GM10266 (cell line): ENCODE results near the gene AKAP6.

Experiments used
- DNase-seq: peaks from one replicate; pipeline ENCODE4 v3.0.0; 2012; ENCODE audit errors: extremely low spot score
- CTCF ChIP-seq: IDR thresholded peaks from 2 replicates; pipeline ENCODE4 v1.5.1; 2012; ENCODE audit warnings: mild to moderate bottlenecking, low read depth; ENCODE audit not compliant: control insufficient read depth, insufficient read depth; ENCODE audit errors: missing control alignments

Gene AKAP6

GRCh38 chr14:32497248-32497647 lies 168.2 kb downstream of the AKAP6 start:
- no peak for TF ChIP-seq CTCF
- no peak for DNase-seq

GRCh38 chr14:32507029-32507984 lies 178.2 kb downstream of the AKAP6 start:
- no peak for DNase-seq
- TF ChIP-seq CTCF, result no peak

- TF ChIP-seq CTCF, result no peak
- no peak for DNase-seq
These were observed 179.2 kb downstream of the AKAP6 start for GRCh38 chr14:32508281-32508680.

GRCh38 chr14:32509632-32510187 lies 180.6 kb downstream of the AKAP6 start:
- TF ChIP-seq CTCF, result no peak
- no peak for DNase-seq

- no peak for TF ChIP-seq CTCF
- no peak for DNase-seq
These were observed 181.7 kb downstream of the AKAP6 start for GRCh38 chr14:32510815-32511214.

GRCh38 chr14:32512348-32512747 lies 183.2 kb downstream of the AKAP6 start:
- TF ChIP-seq CTCF, result no peak
- DNase-seq, result no peak

- TF ChIP-seq CTCF, result no peak
- no peak for DNase-seq
These were observed 183.7 kb downstream of the AKAP6 start for GRCh38 chr14:32512813-32513212.
